Esophagus muscularis mucosa (tissue), 3 donors: Measurements from ENCODE around the gene ANO10.

Experiments used
- EP300 ChIP-seq: sonication (generic); formaldehyde crosslinking; IDR thresholded peaks from one replicate; pipeline ENCODE4 v1.6.1; 2017; ENCODE audit warnings: antibody characterized with exemption
- TF ChIP-seq, protein P1 (sequence below), 3 experiments: fragments of 200-600 bp in 2 of 3; fragments of 450-650 bp in 1 of 3; sonication (generic) in 2 of 3; IDR thresholded peaks; one replicate each; pipeline ENCODE4 v1.5.1; 2017 to 2019; ENCODE audit warnings: antibody characterized with exemption in 3 of 3, mild to moderate bottlenecking in 2 of 3, moderate library complexity in 1 of 3

DNA sequence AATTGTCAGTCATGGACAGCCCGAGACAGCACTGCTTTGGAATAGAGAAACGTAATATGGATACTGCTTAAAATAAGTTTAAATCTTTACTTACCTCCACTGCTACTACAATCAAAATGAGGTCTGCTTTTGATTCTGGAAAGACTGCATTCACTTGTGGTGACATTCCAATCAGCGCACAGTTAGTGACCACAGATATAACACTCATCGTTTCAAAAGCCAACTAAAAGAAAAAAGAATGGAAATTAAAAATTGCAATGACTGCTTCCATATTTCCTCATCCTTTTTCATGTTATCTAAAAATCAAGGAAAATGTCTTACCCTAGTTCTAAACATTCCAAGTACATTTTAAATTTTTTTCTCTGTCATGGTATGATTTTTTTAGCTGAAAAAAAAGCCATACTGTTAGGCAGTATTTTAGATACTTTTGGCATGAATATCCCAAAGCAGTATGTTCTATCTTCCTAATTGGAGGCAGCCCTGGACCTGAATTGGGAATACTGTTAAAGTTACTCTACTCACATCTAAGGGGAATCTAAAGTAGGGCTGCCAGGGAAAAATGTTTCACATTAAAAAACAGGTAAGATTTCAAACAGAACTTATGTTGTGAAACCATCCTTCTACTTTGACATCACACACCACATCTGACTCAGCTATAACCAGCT, 72.1 kb downstream of the ANO10 start:
- TF ChIP-seq, protein P1, sequence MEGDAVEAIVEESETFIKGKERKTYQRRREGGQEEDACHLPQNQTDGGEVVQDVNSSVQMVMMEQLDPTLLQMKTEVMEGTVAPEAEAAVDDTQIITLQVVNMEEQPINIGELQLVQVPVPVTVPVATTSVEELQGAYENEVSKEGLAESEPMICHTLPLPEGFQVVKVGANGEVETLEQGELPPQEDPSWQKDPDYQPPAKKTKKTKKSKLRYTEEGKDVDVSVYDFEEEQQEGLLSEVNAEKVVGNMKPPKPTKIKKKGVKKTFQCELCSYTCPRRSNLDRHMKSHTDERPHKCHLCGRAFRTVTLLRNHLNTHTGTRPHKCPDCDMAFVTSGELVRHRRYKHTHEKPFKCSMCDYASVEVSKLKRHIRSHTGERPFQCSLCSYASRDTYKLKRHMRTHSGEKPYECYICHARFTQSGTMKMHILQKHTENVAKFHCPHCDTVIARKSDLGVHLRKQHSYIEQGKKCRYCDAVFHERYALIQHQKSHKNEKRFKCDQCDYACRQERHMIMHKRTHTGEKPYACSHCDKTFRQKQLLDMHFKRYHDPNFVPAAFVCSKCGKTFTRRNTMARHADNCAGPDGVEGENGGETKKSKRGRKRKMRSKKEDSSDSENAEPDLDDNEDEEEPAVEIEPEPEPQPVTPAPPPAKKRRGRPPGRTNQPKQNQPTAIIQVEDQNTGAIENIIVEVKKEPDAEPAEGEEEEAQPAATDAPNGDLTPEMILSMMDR (IDR thresholded peaks at IDR 0.05): no peak
- no peak for TF ChIP-seq EP300
